Measurements from ENCODE around the gene TNFRSF4.

- TF ChIP-seq, protein P1, sequence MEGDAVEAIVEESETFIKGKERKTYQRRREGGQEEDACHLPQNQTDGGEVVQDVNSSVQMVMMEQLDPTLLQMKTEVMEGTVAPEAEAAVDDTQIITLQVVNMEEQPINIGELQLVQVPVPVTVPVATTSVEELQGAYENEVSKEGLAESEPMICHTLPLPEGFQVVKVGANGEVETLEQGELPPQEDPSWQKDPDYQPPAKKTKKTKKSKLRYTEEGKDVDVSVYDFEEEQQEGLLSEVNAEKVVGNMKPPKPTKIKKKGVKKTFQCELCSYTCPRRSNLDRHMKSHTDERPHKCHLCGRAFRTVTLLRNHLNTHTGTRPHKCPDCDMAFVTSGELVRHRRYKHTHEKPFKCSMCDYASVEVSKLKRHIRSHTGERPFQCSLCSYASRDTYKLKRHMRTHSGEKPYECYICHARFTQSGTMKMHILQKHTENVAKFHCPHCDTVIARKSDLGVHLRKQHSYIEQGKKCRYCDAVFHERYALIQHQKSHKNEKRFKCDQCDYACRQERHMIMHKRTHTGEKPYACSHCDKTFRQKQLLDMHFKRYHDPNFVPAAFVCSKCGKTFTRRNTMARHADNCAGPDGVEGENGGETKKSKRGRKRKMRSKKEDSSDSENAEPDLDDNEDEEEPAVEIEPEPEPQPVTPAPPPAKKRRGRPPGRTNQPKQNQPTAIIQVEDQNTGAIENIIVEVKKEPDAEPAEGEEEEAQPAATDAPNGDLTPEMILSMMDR (IDR thresholded peaks at IDR 0.05; ENCODE audit: borderline replicate concordance, extremely low read depth, low read length, poor library complexity, severe bottlenecking): no peak
- TF ChIP-seq EZH2 (IDR thresholded peaks at IDR 0.05; ENCODE audit: borderline replicate concordance, low read depth, low read length, severe bottlenecking): no peak
These were observed 32.6 kb downstream of the TNFRSF4 start for GRCh38 chr1:1181129-1181937.

All from DND-41 (cell line).